ENCODE data around the gene AP1S1.
"Not testable (repeated sequence)": the region's sequence is repeated elsewhere in the genome, so short reads cannot be mapped to it uniquely, and the experiment has no call there.

AP1S1 gene

GRCh38 chr7:101119876-101120275, 34.4 kb upstream of the AP1S1 start:
- TF ChIP-seq, protein P1, sequence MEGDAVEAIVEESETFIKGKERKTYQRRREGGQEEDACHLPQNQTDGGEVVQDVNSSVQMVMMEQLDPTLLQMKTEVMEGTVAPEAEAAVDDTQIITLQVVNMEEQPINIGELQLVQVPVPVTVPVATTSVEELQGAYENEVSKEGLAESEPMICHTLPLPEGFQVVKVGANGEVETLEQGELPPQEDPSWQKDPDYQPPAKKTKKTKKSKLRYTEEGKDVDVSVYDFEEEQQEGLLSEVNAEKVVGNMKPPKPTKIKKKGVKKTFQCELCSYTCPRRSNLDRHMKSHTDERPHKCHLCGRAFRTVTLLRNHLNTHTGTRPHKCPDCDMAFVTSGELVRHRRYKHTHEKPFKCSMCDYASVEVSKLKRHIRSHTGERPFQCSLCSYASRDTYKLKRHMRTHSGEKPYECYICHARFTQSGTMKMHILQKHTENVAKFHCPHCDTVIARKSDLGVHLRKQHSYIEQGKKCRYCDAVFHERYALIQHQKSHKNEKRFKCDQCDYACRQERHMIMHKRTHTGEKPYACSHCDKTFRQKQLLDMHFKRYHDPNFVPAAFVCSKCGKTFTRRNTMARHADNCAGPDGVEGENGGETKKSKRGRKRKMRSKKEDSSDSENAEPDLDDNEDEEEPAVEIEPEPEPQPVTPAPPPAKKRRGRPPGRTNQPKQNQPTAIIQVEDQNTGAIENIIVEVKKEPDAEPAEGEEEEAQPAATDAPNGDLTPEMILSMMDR (conservative IDR thresholded peaks at IDR 0.05; ENCODE audit: low read depth, low read length): no peak
- no peak overlapping the region for H3K4me3 ChIP-seq (ENCODE audit: low read length)
- DNase-seq (ENCODE audit: low read depth): no peak

DNA sequence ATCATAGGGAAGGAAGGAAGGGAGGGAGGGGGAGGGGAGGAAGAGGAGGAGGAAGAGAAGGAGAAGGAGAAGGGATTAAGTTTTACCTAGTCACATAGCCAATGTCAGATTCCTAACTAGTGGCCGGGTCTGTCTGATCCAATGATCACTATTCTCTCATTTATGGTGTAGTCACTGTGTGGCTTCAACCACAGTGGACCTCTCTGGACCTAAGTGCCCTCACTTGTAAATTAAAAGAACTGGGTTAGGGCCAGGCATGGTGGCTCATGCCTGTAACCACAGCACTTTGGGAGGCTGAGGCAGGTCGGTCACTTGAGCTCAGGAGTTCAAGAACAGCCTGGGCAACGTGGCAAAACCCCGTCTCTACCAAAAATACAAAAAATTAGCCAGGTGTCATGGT, 34.0 kb upstream of the AP1S1 start:
- TF ChIP-seq, protein P1 (conservative IDR thresholded peaks at IDR 0.05; ENCODE audit: low read depth, low read length): no peak
- no peak overlapping the region for H3K4me3 ChIP-seq (ENCODE audit: low read length)
- DNase-seq (ENCODE audit: low read depth): no peak

GRCh38 chr7:101121631-101121990, 32.7 kb upstream of the AP1S1 start:
- H3K4me3 ChIP-seq (ENCODE audit: low read length); DNase-seq (ENCODE audit: low read depth): not testable (repeated sequence)

DNA sequence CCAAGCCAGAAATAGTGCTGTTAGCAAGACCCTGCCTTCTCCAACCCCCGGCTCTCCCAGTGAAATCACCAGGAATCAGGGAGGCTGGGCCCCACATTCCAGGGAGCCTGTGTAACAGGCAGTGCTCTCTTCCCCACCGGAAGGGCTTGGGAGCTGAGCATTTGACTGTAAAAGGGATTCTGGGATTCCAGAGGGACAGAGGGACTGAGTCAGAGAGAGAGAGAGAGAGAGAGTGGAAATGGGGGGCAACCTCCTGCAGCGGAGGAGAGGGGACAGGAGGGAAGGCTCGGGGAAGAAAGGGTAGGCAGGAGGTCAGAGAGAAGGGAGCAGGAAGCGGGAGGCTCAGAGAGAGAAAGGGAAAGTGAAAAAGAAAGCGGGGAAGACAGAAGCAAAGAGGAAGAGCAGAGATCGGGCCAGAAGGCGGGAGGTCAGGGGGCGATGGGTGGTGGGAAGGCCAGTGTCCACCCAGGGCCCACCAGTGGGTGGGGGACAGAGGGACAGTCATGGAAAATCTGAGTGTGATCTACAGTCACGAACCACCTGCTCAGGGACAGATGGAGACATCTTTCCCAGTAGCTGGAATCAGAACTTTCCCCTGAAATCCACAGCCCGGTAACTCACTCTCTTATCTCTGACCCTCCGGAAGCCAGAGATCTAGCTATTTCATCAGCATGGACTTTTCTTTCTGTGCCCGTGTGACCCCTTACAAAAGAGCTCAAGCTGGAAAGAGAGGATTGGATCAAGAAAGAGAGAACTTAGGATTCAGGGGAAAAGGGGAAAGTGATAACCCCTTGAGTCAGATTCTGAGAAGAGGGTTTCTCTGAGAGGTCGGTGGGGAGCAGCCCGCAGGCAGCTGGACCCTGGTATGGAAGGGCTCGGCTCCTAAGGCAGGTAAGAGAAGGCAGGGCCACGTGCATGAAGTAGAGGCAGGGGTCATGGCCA, 32.0 kb upstream of the AP1S1 start:
- H3K4me3 ChIP-seq (ENCODE audit: low read length): no peak overlapping the region
- DNase-seq (ENCODE audit: low read depth): peak; percentile 95
- TF ChIP-seq, protein P1 (conservative IDR thresholded peaks at IDR 0.05; ENCODE audit: low read depth, low read length): no peak

DNA sequence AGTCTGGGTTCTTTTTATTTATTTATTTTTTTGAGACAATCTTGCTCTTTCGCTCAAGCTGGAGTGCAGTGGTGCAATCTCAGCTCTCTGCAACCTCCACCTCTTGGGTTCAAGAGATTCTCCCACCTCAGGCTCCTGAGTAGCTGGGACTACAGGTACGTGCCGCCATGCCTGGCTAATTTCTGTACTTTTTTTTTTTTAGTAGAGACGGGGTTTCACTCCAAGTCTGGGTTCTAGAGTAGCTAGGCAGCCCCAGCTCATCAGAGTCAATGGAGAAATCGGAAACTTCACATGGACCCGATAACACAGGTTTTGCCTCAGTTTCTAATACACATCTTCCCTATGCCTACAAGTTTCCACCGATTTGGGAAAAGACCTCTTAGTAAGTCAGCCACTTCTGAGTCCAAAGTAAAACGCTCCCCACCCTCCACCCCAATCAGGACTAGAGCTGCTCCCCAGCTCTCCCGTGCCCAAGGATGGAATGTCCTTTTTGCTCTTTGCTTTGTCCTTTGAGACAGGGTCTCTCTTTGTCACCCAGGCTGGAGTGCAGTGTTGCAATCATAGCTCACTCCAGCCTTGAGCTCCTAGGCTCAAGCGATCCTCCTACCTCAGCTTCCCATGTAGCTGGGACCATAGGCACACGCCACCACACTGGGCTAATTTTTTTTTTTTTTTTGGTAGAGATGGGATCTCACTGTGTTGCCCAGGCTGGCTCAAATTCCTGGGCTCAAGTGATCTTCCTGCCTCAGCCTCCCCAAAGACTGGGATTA, 31.2 kb upstream of the AP1S1 start:
- TF ChIP-seq, protein P1 (conservative IDR thresholded peaks at IDR 0.05; ENCODE audit: low read depth, low read length): no peak
- no peak overlapping the region for H3K4me3 ChIP-seq (ENCODE audit: low read length)

GRCh38 chr7:101123703-101124068, 30.6 kb upstream of the AP1S1 start:
- H3K4me3 ChIP-seq (ENCODE audit: low read length): no peak overlapping the region
- TF ChIP-seq, protein P1 (conservative IDR thresholded peaks at IDR 0.05; ENCODE audit: low read depth, low read length): no peak
- DNase-seq (ENCODE audit: low read depth): no peak

More for the DNA sequence above, 31.2 kb upstream of the AP1S1 start:
- no peak for DNase-seq (ENCODE audit: low read depth)

GRCh38 chr7:101124376-101125056, 29.8 kb upstream of the AP1S1 start:
- DNase-seq (ENCODE audit: low read depth): no peak
- no peak overlapping the region for H3K4me3 ChIP-seq (ENCODE audit: low read length)
- TF ChIP-seq, protein P1 (conservative IDR thresholded peaks at IDR 0.05; ENCODE audit: low read depth, low read length): no peak

Data from retinal pigment epithelial cell (primary cell).